Measurements from ENCODE around the gene PRSS38.

The PRSS38 gene

DNA sequence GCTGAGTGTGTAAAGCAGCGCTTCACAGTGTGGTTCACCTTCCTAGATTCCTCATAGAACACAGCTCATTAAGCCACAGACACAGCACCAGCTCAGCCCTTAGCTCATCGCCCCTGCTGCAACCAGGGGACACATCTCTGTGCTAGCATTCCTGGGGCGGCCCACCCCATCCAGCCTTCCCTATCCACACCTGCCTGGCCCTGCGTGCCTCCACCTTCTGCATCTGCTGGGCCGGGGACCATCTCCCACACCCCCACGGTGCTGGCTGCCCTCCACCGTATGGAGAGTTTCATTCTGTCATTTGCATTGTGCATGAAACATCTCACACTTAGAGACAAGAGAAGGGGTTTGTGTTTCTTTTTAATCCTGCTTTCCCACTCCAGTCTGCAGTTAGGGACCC lies 35.8 kb upstream of the PRSS38 start:
- TF ChIP-seq, protein P1, sequence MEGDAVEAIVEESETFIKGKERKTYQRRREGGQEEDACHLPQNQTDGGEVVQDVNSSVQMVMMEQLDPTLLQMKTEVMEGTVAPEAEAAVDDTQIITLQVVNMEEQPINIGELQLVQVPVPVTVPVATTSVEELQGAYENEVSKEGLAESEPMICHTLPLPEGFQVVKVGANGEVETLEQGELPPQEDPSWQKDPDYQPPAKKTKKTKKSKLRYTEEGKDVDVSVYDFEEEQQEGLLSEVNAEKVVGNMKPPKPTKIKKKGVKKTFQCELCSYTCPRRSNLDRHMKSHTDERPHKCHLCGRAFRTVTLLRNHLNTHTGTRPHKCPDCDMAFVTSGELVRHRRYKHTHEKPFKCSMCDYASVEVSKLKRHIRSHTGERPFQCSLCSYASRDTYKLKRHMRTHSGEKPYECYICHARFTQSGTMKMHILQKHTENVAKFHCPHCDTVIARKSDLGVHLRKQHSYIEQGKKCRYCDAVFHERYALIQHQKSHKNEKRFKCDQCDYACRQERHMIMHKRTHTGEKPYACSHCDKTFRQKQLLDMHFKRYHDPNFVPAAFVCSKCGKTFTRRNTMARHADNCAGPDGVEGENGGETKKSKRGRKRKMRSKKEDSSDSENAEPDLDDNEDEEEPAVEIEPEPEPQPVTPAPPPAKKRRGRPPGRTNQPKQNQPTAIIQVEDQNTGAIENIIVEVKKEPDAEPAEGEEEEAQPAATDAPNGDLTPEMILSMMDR (IDR thresholded peaks at IDR 0.05) = no peak

DNA sequence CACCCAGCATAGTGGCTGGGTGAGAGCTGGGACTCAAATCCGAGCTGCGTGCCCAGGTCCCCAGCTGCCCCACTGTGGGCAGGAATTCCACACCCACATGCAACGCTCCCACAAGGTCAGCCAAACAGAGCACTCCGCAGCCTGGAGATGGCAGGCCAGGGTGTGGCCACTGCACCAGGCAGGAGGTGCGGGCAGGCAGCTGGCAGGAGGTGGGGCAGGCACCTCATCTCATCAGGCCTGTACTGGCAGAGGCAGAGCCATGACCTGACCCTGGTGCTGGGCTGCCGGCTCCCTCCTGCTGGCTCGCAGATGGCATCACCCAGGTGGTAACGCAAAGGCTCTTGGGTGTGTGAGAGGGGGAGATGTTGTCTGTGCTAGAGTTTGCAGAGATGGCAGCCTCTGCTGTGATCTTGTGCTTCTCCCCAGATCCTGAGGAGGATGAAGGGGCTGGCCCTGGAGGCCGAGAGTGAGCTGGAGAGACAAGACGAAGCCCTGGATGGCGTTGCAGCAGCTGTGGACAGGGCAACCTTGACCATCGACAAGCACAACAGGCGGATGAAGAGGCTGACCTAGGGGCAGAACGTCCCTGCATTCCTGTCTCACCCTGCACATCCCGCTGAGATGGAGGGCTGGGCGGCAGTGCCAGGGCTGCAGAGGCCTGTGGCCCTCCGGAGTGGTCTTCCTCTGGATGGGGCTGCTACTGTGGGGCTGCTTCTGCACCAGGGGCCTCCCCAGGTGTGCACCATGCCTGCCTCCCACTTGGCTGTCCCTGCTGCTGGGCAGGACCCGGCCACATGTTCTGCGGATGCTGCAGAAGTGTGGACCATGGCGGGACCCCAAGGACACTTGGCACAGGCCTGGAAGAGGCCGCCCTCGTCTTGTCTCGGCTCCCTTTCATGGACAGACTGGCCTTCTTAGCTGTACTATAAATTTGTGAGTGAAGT lies 35.1 kb upstream of the PRSS38 start:
- TF ChIP-seq, protein P1 (IDR thresholded peaks at IDR 0.05) = no peak

DNA sequence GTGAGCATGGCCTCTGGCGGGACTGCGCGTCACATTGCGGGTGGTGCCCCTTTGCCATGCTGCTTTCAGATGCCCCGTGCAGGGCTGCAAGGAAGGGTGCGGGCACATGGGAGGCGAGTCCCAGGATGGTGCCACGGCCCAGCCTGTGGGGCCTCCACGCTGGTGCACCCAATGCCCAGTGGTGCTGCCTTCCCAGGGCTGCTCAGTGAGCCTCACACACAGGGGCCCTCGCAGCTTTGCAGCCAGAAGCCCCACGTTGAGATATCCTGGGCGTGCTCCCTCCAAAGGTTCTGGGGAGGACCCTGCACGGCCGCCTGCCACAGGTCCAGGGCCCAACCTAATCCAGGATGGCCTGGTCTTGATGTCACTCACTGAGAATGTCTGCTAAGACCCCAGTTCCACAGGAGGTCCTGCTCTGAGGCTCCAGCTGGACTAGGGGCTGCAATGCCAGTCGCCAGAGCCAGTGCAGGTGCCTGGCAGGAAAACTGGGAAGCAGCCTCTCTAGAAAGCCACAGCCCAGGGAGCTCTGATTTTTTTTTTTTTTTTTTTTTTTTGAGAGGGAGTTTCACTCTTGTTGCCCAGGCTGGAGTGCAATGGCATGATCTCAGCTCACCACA lies 34.1 kb upstream of the PRSS38 start:
- TF ChIP-seq, protein P1 (IDR thresholded peaks at IDR 0.05) = no peak

DNA sequence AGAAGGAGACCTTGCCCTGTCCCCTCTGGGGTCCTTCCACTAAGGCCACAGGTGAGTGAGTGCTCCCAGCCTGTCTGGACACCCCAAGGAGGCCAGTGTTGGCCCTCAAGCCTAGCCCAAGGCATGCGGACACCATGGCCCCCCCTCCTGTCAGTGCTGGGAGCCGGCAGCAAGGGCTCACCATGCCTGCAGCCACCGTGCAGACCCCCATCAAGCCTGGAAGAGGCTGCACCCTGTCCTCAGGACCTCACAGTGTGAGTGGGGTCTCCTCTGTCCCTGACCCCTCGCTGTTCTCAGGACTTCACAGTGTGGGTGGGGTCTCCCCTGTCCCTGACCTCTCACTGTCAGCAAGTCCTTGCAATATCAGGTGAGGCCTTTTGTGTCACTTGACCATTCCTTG lies 33.2 kb upstream of the PRSS38 start:
- TF ChIP-seq, protein P1 (IDR thresholded peaks at IDR 0.05) = no peak

DNA sequence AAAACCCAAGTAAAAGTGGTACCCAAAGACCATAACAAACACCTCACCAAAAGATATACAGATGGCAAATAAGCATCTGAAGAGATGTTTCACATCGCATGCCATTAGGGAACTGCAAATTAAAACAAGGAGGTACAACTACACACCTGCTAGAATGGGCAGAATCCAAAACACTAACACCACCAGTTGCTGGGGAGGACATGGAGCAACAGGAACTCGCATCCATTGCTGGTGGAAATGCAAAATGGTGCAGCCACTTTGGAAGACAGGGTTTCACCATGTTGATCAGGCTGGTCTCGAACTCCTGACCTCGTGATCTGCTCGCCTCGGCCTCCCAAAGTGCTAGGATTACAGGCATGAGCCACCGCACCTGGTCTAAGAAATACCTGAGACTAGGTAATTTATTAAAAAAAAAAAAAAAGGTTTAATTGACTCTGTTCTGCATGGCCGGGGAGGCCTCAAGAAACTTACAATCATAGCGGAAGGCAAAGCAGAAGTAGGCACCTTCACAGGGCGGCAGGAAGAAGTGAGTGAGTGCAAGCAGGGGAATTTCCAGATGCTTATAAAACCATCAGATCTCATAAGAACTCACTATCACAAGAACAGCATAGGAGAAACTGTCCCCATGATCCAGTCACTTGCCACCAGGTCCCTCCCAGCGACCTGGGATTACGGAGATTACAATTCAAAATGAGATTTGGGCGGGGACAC lies 30.2 kb upstream of the PRSS38 start:
- TF ChIP-seq, protein P1 (IDR thresholded peaks at IDR 0.05) = no peak

DNA sequence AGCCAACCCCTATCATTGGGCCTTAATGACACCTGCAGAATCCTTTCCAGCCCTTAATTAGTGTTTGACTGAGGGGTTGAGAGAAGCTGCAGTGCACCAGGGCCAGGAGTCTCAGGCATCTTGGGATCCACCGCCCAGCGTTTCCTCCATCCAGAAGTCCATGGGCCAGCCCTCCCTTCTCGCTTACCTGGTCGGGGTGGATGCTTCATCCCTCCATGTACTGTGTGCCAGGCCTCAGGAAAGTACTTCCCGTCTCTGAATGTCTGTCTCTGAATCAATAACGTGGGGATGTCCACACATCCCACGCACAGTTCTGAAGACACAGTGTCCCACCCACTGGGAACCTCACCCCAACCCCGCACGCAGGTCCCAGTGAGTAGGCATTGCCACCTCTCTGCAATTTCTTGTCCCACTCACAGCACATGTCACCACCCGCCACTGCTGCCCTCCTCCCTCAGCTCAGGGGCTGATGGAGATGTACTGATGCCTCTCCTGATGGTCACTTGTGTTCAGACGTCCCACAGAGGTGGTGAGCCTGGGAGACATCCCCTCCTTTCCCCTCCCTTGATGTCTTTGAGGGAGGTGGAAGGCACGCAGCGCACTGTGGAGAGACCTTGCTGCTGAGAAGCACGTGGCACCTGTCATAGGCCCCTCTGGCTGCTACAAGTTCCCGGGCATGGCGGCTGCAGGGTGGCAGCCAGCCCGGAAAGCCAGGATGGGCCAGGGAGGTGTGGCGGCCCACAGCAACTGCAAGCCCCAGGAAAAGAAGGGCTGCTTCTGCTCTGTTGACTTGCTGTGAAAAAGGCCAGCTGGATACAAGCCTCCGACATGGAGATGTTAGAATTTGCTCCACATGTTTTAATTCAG lies 29.4 kb upstream of the PRSS38 start:
- TF ChIP-seq, protein P1 (IDR thresholded peaks at IDR 0.05) = no peak
